ENCODE results near the gene ATP2A1. TPM values are rescaled to one million over a fixed set of nuclear protein-coding genes. Genes with fewer than 3 reads are reported as not detected.

The ATP2A1 gene
- total and polyA plus RNA-seq, 8 donors, result 0.12 to 21.7 (median 1.1) TPM; not detected in 2

- TF ChIP-seq, protein P1, sequence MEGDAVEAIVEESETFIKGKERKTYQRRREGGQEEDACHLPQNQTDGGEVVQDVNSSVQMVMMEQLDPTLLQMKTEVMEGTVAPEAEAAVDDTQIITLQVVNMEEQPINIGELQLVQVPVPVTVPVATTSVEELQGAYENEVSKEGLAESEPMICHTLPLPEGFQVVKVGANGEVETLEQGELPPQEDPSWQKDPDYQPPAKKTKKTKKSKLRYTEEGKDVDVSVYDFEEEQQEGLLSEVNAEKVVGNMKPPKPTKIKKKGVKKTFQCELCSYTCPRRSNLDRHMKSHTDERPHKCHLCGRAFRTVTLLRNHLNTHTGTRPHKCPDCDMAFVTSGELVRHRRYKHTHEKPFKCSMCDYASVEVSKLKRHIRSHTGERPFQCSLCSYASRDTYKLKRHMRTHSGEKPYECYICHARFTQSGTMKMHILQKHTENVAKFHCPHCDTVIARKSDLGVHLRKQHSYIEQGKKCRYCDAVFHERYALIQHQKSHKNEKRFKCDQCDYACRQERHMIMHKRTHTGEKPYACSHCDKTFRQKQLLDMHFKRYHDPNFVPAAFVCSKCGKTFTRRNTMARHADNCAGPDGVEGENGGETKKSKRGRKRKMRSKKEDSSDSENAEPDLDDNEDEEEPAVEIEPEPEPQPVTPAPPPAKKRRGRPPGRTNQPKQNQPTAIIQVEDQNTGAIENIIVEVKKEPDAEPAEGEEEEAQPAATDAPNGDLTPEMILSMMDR (IDR thresholded peaks at IDR 0.05), result no peak
- TF ChIP-seq POLR2AphosphoS5 (IDR thresholded peaks at IDR 0.05) (no peak), POLR2A (IDR thresholded peaks at IDR 0.05) (no peak), EP300 (IDR thresholded peaks at IDR 0.05) (no peak)
- Histone ChIP-seq H3K27me3 (no peaks in the 10 kb centered on the region), H3K4me1 (no peaks in the 10 kb centered on the region), H3K9me3 (no peaks in the 10 kb centered on the region), H3K27ac (no peak overlapping the region), H3K4me3 (no peak overlapping the region), H3K36me3 (peaks cover 37 to 97% (median 92%) of the 10 kb centered on the region in 4 donors)
- intact Hi-C loops (cut with DNase I; ENCODE audit: low total_unique reads), result loop anchor here (10.0 kb wide), 1 partner anchor 50 kb away; the partner anchor contains the start of gene SH2B1
- no peak for DNase-seq
These were observed 36.9 kb downstream of the ATP2A1 start for GRCh38 chr16:28915181-28915580.

DNA sequence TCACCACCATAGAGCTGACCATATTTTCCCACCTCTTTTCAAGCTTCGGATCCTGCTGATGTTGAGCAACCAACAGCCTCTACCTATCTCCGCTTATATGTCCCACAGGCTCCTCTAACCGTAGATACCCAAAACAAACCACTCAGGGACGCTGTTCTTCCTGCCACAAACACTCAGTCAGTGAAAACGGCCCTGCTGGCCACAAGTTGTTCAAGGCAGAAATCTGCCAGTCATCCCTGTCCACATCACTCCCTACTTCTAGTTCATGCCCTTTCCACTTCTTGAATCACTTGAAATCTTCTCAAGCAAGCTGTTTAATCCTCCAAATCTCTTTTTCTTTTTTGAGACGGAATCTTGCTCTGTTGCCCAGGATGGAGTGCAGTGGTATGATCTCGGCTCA is 38.8 kb downstream of the ATP2A1 start:
- Histone ChIP-seq H3K27me3 (no peaks in the 10 kb centered on the region), H3K4me1 (no peaks in the 10 kb centered on the region), H3K4me3 (no peak overlapping the region), H3K27ac (no peak overlapping the region), H3K9me3 (no peaks in the 10 kb centered on the region), H3K36me3 (peaks cover 37 to 89% (median 83%) of the 10 kb centered on the region in 4 donors)
- intact Hi-C loops (cut with DNase I; ENCODE audit: low total_unique reads), result loop anchor here (10.0 kb wide), 1 partner anchor 52 kb away; the partner anchor contains the start of gene SH2B1
- no peak for DNase-seq
- WGBS, 5 donors, result 89 to 94% (median 92%) methylated on average over 7 of the region's 7 CpGs
- TF ChIP-seq POLR2AphosphoS5 (IDR thresholded peaks at IDR 0.05), result no peak
- no peak for TF ChIP-seq EP300 (IDR thresholded peaks at IDR 0.05)
- TF ChIP-seq POLR2A (IDR thresholded peaks at IDR 0.05), result no peak
- TF ChIP-seq, protein P1 (IDR thresholded peaks at IDR 0.05), result no peak

DNA sequence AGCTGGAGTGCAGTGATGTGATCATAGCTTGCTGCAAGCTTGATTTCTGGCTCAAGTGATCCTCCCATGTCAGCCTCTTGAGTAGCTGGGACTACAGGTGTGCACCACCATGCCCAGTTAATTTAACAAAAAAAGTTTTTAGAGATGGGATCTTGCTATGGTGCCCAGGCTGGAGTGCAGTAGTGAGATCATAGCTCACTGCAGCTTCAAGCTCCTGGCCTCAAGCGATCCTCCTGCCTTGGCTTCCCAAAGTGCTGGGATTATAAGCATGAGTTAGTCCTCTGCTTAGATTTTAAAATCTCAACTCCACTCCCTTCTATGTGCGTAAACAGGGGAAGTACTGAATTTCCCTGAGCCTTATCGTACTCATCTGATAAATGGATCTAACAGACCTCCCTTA is 40.4 kb downstream of the ATP2A1 start:
- no peak for DNase-seq
- Histone ChIP-seq H3K27ac (no peak overlapping the region), H3K36me3 (peaks cover 30 to 74% (median 68%) of the 10 kb centered on the region in 4 donors), H3K4me3 (no peak overlapping the region), H3K27me3 (no peaks in the 10 kb centered on the region), H3K4me1 (peaks cover 0 to 15% (median 9%) of the 10 kb centered on the region in 4 donors), H3K9me3 (no peaks in the 10 kb centered on the region)
- intact Hi-C loops (cut with DNase I; ENCODE audit: low total_unique reads), result loop anchor here (10.0 kb wide), 1 partner anchor 54 kb away; the partner anchor contains the start of gene SH2B1
- TF ChIP-seq EP300 (IDR thresholded peaks at IDR 0.05) (no peak), POLR2A (IDR thresholded peaks at IDR 0.05) (no peak), POLR2AphosphoS5 (IDR thresholded peaks at IDR 0.05) (no peak)
- TF ChIP-seq, protein P1 (IDR thresholded peaks at IDR 0.05), result no peak
- WGBS, 5 donors, result 96 to 100% (median 98%) methylated on average over 3 of the region's 3 CpGs

- no peak overlapping the region for H3K4me3 ChIP-seq
- WGBS, 5 donors, result 27 to 82% (median 50%) methylated on average over 3 of the region's 3 CpGs
These were observed 44.9 kb downstream of the ATP2A1 start for GRCh38 chr16:28923231-28923587.

More at GRCh38 chr16:28923231-28923587, 44.9 kb downstream of the ATP2A1 start:
- Histone ChIP-seq H3K4me1 (peaks cover 4 to 31% (median 24%) of the 10 kb centered on the region in 4 donors), H3K9me3 (no peaks in the 10 kb centered on the region), H3K27ac (peak overlapping the region; percentile 65 to 99 (median 98)), H3K36me3 (peaks cover 13 to 30% (median 25%) of the 10 kb centered on the region in 4 donors), H3K27me3 (no peaks in the 10 kb centered on the region)
- DNase-seq, result peak in 1 of 2 donors; percentile 46
- TF ChIP-seq POLR2A (IDR thresholded peaks at IDR 0.05), result no peak
- TF ChIP-seq POLR2AphosphoS5 (IDR thresholded peaks at IDR 0.05), result no peak
- TF ChIP-seq, protein P1 (IDR thresholded peaks at IDR 0.05), result no peak
- TF ChIP-seq EP300 (IDR thresholded peaks at IDR 0.05), result no peak
- intact Hi-C loops (cut with DNase I; ENCODE audit: low total_unique reads), result no loop called here
